Fibroblast of lung (primary cell): ENCODE results near the gene PTPN9.

ENCODE experiments used
- CTCF ChIP-seq, 2 donors: IDR thresholded peaks in 1 of 2; conservative IDR thresholded peaks in 1 of 2; 1 replicate in 1 of 2; 2 replicates in 1 of 2; pipeline ENCODE4 v1.5.1; 2011 to 2012; ENCODE audit warnings: low read length in 2 of 2, control low read depth in 1 of 2, inconsistent platforms in 1 of 2, low read depth in 1 of 2, mild to moderate bottlenecking in 1 of 2
- EZH2 ChIP-seq: IDR thresholded peaks from 2 replicates; pipeline ENCODE4 v1.5.1; 2012; ENCODE audit warnings: low read length, control low read depth, mild to moderate bottlenecking; ENCODE audit errors: missing control alignments

GRCh38 chr15:75591655-75592364 lies 12.7 kb upstream of the PTPN9 start:
- TF ChIP-seq EZH2 (no peak), CTCF (conservative IDR thresholded peaks at IDR 0.05 in 1 of 2, IDR thresholded peaks at IDR 0.05 in 1 of 2; ENCODE audit: low read depth in 1 of 2, low read length in 2 of 2) (no peak)
